HepG2 (cell line): ENCODE results near the gene MEIS1. TPM values are rescaled to one million over a fixed set of nuclear protein-coding genes. Genes with fewer than 3 reads are reported as not detected.

Experiments used
- ATAC-seq: fragments of 200-7000 bp; cut with Tn5 transposase; 3 replicates; pipeline ENCODE4 v1.9.1; 2020; ENCODE audit warnings: mild to moderate bottlenecking, moderate library complexity
- BruUV-seq: library from RNA; stranded (reverse); fragments of 400-500 nt; replicated peaks from 2 replicates; lab custom pipeline; 2021; lab: Mats Ljungman, UMichigan
- CTCF ChIA-PET: fragments of 300-600 bp; formaldehyde crosslinking; extraction: SDS; loops from one replicate; lab custom pipeline; 2021; ENCODE audit warnings: low total read pairs, inconsistent platforms, low intra/inter-chr PET ratio; lab: Yijun Ruan, JAX
- POLR2A ChIA-PET: fragments of 350-600 bp; sonication (Branson Sonifier 250); formaldehyde crosslinking; loops from one replicate; lab custom pipeline; 2020; ENCODE audit warnings: antibody characterized with exemption, inconsistent platforms; lab: Yijun Ruan, JAX
- DNase-seq: peaks from one replicate; pipeline ENCODE4 v3.0.0-alpha.2; 2015; ENCODE audit warnings: low spot score
- FAIRE-seq: peaks from 3 replicates; lab custom pipeline; 2011; peaks lifted over from hg19 to GRCh38; lab: Jason Lieb, UNC
- H2AFZ ChIP-seq: one replicate; pipeline ENCODE4 v1.6.1; 2011; ENCODE audit warnings: low read length, inconsistent platforms
- H3K27ac ChIP-seq: fragments of 300-600 bp; 3 replicates; pipeline ENCODE4 v1.8.0; 2011; ENCODE audit warnings: mixed run types, mild to moderate bottlenecking, mixed read lengths, low read length, inconsistent platforms; ENCODE audit not compliant: insufficient read depth; ENCODE audit errors: extremely low read length
- H3K27me3 ChIP-seq, 2 experiments: fragments of 200-600 bp in 1 of 2; 2 replicates in 1 of 2; 3 replicates in 1 of 2; pipeline versions ENCODE4 v1.6.0 to v1.8.0; 2011; ENCODE audit warnings: low read length in 2 of 2, mild to moderate bottlenecking in 2 of 2, moderate library complexity in 2 of 2, inconsistent platforms in 1 of 2; ENCODE audit not compliant: insufficient read depth in 2 of 2, control insufficient read depth in 1 of 2
- H3K36me3 ChIP-seq, 2 experiments: fragments of 200-600 bp in 1 of 2; replicated peaks in 1 of 2; 2 replicates in 1 of 2; 3 replicates in 1 of 2; pipeline versions ENCODE4 v1.5.1 to v1.8.0; 2011; ENCODE audit warnings: low read length in 2 of 2, inconsistent platforms in 1 of 2; ENCODE audit not compliant: insufficient read depth in 2 of 2, control insufficient read depth in 1 of 2
- H3K4me1 ChIP-seq: 2 replicates; pipeline ENCODE4 v1.5.1; 2012; ENCODE audit warnings: low read length, inconsistent platforms; ENCODE audit not compliant: insufficient read depth
- H3K4me2 ChIP-seq: 2 replicates; pipeline ENCODE4 v1.6.0; 2011; ENCODE audit warnings: low read depth, low read length, inconsistent platforms
- H3K4me3 ChIP-seq, 3 experiments: fragments of 200-600 bp in 1 of 3; sonication (generic), shearing (Covaris generic) in 1 of 3; replicated peaks in 1 of 3; 2 replicates each; pipeline ENCODE4 v1.5.1; 2011 to 2016; ENCODE audit warnings: low read length in 3 of 3, inconsistent platforms in 2 of 3, low read depth in 2 of 3, mild to moderate bottlenecking in 2 of 3, control low read depth in 1 of 3, mixed read lengths in 1 of 3; ENCODE audit not compliant: insufficient read depth in 1 of 3
- H3K79me2 ChIP-seq: one replicate; pipeline ENCODE4 v1.6.1; 2011; ENCODE audit warnings: low read length, inconsistent platforms; ENCODE audit not compliant: insufficient read depth
- H3K9ac ChIP-seq: 2 replicates; pipeline ENCODE4 v1.6.0; 2011; ENCODE audit warnings: mild to moderate bottlenecking, low read depth, low read length, inconsistent platforms; ENCODE audit not compliant: insufficient read depth
- H3K9me3 ChIP-seq: 2 replicates; pipeline ENCODE4 v1.5.1; 2012; ENCODE audit warnings: mild to moderate bottlenecking, low read length
- H4K20me1 ChIP-seq: 2 replicates; pipeline ENCODE4 v1.6.0; 2011; ENCODE audit warnings: inconsistent platforms, mild to moderate bottlenecking, low read length, moderate library complexity; ENCODE audit not compliant: insufficient read depth
- FOSL2 ChIP-seq: sonication (generic); formaldehyde crosslinking; IDR thresholded peaks from 2 replicates; pipeline ENCODE4 v1.4.0; 2020; ENCODE audit warnings: missing genetic modification reagents
- FOXM1 ChIP-seq: sonication (generic); formaldehyde crosslinking; IDR thresholded peaks from 2 replicates; pipeline ENCODE4 v1.5.0; 2020; ENCODE audit warnings: missing genetic modification reagents
- HOXA5 ChIP-seq: sonication (generic); formaldehyde crosslinking; IDR thresholded peaks from 2 replicates; pipeline ENCODE4 v1.4.0; 2020; ENCODE audit warnings: missing genetic modification reagents
- MAFF ChIP-seq: IDR thresholded peaks from 2 replicates; pipeline ENCODE4 v1.6.1; 2011; ENCODE audit warnings: low read depth, low read length, improper control_type of control experiment
- MAFK ChIP-seq, 2 experiments: IDR thresholded peaks in 1 of 2; conservative IDR thresholded peaks in 1 of 2; 2 replicates each; pipeline ENCODE4 v1.6.1; 2011; ENCODE audit warnings: improper control_type of control experiment in 2 of 2, low read length in 2 of 2
- MXD4 ChIP-seq: IDR thresholded peaks from 2 replicates; pipeline ENCODE4 v1.6.1; 2016; ENCODE audit warnings: mild to moderate bottlenecking, missing biosample characterization, missing genetic modification reagents
- NFE2L1 ChIP-seq: sonication (generic); formaldehyde crosslinking; IDR thresholded peaks from 2 replicates; pipeline ENCODE4 v1.4.0; 2020; ENCODE audit warnings: missing genetic modification reagents, mild to moderate bottlenecking, borderline replicate concordance
- PRMT3 ChIP-seq: sonication (generic); formaldehyde crosslinking; IDR thresholded peaks from 2 replicates; pipeline ENCODE4 v1.8.1; 2022; ENCODE audit warnings: low read depth, mild to moderate bottlenecking, moderate library complexity, missing genetic modification reagents, borderline replicate concordance
- SOX6 ChIP-seq, 2 experiments: fragments of 450-650 bp in 1 of 2; sonication (generic) in 1 of 2; formaldehyde crosslinking in 1 of 2; IDR thresholded peaks; 2 replicates each; pipeline versions ENCODE4 v1.4.0 to v1.6.1; 2017 to 2020; ENCODE audit warnings: antibody characterized with exemption in 1 of 2, mild to moderate bottlenecking in 1 of 2, missing genetic modification reagents in 1 of 2
- TAF15 ChIP-seq: fragments of 200-400 bp; formaldehyde crosslinking; IDR thresholded peaks from one replicate; pipeline ENCODE4 v1.6.1; 2018; ENCODE audit warnings: mild to moderate bottlenecking, low read depth, low read length; ENCODE audit not compliant: poor library complexity, severe bottlenecking
- ZMYM3 ChIP-seq: sonication (generic); formaldehyde crosslinking; IDR thresholded peaks from 2 replicates; pipeline ENCODE4 v1.5.1; 2020; ENCODE audit warnings: mild to moderate bottlenecking, missing genetic modification reagents
- ZNF180 ChIP-seq: sonication (generic); formaldehyde crosslinking; IDR thresholded peaks from 2 replicates; pipeline ENCODE4 v1.4.0; 2020; ENCODE audit warnings: low read depth, missing genetic modification reagents, borderline replicate concordance
- ZNF333 ChIP-seq: sonication (generic); formaldehyde crosslinking; IDR thresholded peaks from 2 replicates; pipeline ENCODE4 v1.4.0; 2020; ENCODE audit warnings: mild to moderate bottlenecking, missing genetic modification reagents, borderline replicate concordance
- ZNF33B ChIP-seq: sonication (generic); formaldehyde crosslinking; IDR thresholded peaks from 2 replicates; pipeline ENCODE4 v1.5.1; 2020; ENCODE audit warnings: mild to moderate bottlenecking, missing genetic modification reagents
- ZNF790 ChIP-seq: sonication (generic); formaldehyde crosslinking; IDR thresholded peaks from 2 replicates; pipeline ENCODE4 v1.8.0; 2022; ENCODE audit warnings: missing genetic modification reagents, mild to moderate bottlenecking, borderline replicate concordance
- WGBS: methylation state at CpG from one replicate; pipeline ENCODE4 v1.1.6; 2017; ENCODE audit warnings: low lambda C conversion rate; 5-methylcytosine and 5-hydroxymethylcytosine counted together
- in situ Hi-C: cut with HindIII; loops from 2 replicates; pipeline ENCODE4 v1.10.0; 2017; ENCODE audit warnings: low pct_unique_long_range_greater_than_20kb; ENCODE audit not compliant: extremely low pct_ligation_motif_present
- intact Hi-C: fragments of 100-400 bp; cut with micrococcal nuclease; formaldehyde crosslinking; loops from one replicate; pipeline ENCODE4 v1.10.0; 2022; ENCODE audit not compliant: unreplicated experiment
- polyA plus RNA-seq, 8 experiments: library from polyadenylated mRNA; depleted of rRNA in 3 of 8; stranded (reverse) in 7 of 8; unstranded in 1 of 8; fragments of >200 nt; fragmentation: Illumina TruSeq in 4 of 8; extraction: Trizol in 4 of 8; gene quantifications; 2 replicates each; pipeline versions ENCODE4 v1.2.1 to v1.2.3, GENCODE V29; 2011 to 2016; ENCODE audit warnings: low read depth in 4 of 8, missing spikeins in 1 of 8, mixed read lengths in 1 of 8; ENCODE audit not compliant: insufficient read depth in 1 of 8
- total RNA-seq, 5 experiments: library from RNA; depleted of rRNA; stranded (reverse); fragments of >200 nt; fragmentation: Illumina TruSeq; extraction: Trizol; gene quantifications; 2 replicates each; pipeline ENCODE4 v1.2.3, GENCODE V29; 2016; ENCODE audit warnings: low read depth in 1 of 5
- TF ChIP-seq, protein P1 (sequence below): sonication (generic); formaldehyde crosslinking; IDR thresholded peaks from 2 replicates; pipeline ENCODE4 v1.4.0; 2020; ENCODE audit warnings: missing genetic modification reagents
- TF ChIP-seq, protein P2 (sequence below): sonication (generic); formaldehyde crosslinking; IDR thresholded peaks from 2 replicates; pipeline ENCODE4 v1.4.0; 2020; ENCODE audit warnings: low read depth, mild to moderate bottlenecking, missing genetic modification reagents
- TF ChIP-seq, protein P3 (sequence below): sonication (generic); formaldehyde crosslinking; IDR thresholded peaks from 2 replicates; pipeline ENCODE4 v1.5.1; 2020; ENCODE audit warnings: missing genetic modification reagents, mild to moderate bottlenecking, borderline replicate concordance

MEIS1 gene
- total and polyA plus RNA-seq, 2 of the 13 experiments (the other 11 are each of a cell fraction or from before 2014, with no cell fraction given): 3.8 to 6.0 TPM

DNA sequence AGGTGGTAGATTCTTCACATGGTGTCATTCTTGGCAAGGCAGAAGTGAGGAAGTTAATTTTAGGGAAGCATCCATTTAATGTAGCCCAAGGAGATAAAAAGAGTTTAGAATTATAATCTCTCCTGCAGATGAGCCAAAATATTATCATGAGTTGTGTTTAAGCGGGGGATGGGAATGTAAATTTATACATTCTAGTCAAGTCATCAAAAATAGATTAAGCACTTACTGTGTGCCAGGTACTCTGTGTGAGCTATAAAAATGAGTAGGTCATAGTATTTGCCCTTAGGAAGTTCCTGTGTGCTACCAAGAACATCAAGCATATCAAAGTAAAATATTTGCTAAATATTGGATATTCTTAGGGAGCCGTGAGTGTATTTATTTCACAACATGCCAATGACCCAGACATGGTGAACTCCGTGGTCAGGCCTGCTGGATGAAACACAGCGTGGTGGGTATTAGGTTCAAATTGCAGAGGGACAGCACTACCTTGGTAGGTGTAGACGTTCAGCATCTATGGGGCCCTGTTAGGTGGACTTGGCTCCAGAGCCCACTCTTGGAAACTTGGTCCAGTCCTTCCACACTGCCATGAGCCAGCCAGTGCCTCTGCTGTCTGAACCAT lies 37.4 kb downstream of the MEIS1 start:
- CTCF ChIA-PET: no interaction called here
- no peak for TF ChIP-seq HOXA5
- TF ChIP-seq NFE2L1: no peak
- no peak for TF ChIP-seq PRMT3
- TF ChIP-seq ZNF180 (CRISPR knock-in tag): no peak
- TF ChIP-seq, protein P1, sequence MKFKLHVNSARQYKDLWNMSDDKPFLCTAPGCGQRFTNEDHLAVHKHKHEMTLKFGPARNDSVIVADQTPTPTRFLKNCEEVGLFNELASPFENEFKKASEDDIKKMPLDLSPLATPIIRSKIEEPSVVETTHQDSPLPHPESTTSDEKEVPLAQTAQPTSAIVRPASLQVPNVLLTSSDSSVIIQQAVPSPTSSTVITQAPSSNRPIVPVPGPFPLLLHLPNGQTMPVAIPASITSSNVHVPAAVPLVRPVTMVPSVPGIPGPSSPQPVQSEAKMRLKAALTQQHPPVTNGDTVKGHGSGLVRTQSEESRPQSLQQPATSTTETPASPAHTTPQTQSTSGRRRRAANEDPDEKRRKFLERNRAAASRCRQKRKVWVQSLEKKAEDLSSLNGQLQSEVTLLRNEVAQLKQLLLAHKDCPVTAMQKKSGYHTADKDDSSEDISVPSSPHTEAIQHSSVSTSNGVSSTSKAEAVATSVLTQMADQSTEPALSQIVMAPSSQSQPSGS: no peak
- no peak for TF ChIP-seq ZNF790 (CRISPR knock-in tag)
- TF ChIP-seq, protein P2, sequence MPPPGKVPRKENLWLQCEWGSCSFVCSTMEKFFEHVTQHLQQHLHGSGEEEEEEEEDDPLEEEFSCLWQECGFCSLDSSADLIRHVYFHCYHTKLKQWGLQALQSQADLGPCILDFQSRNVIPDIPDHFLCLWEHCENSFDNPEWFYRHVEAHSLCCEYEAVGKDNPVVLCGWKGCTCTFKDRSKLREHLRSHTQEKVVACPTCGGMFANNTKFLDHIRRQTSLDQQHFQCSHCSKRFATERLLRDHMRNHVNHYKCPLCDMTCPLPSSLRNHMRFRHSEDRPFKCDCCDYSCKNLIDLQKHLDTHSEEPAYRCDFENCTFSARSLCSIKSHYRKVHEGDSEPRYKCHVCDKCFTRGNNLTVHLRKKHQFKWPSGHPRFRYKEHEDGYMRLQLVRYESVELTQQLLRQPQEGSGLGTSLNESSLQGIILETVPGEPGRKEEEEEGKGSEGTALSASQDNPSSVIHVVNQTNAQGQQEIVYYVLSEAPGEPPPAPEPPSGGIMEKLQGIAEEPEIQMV (CRISPR knock-in tag): no peak
- no peak for TF ChIP-seq FOSL2 (CRISPR knock-in tag)
- peak; percentile 57 for TF ChIP-seq MAFF
- no peak for TF ChIP-seq ZMYM3 (CRISPR knock-in tag)
- no peak for TF ChIP-seq MXD4 (CRISPR knock-in tag)
- no peak for TF ChIP-seq SOX6 (IDR thresholded peaks at IDR 0.05)
- TF ChIP-seq SOX6 (CRISPR knock-in tag; IDR thresholded peaks at IDR 0.05): no peak
- TF ChIP-seq, protein P3, sequence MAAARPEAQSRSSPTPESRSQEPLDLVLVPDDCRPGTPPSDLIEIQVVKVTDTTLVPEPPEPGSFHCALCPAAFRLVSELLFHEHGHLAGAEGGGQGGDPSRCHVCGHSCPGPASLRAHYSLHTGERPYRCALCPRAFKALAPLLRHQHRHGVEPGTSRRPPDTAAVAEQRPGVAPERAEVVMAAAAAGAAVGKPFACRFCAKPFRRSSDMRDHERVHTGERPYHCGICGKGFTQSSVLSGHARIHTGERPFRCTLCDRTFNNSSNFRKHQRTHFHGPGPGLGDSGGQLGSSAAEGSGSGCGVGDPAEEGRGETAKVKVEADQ (CRISPR knock-in tag): no peak
- no peak for TF ChIP-seq FOXM1 (CRISPR knock-in tag)
- TF ChIP-seq TAF15: no peak
- no peak for TF ChIP-seq ZNF33B (CRISPR knock-in tag)
- TF ChIP-seq MAFK (conservative IDR thresholded peaks at IDR 0.05 in 1 of 2, IDR thresholded peaks at IDR 0.05 in 1 of 2; ENCODE audit: low read length in 2 of 2): peak; percentile 34 to 71; a peak in 3 of 4 replicates
- no peak for TF ChIP-seq ZNF333 (CRISPR knock-in tag)
- Histone ChIP-seq H3K9me3 (no peaks in the 10 kb centered on the region), H3K36me3 (no peaks in the 10 kb centered on the region), H3K4me3 (no peak overlapping the region), H3K4me1 (no peaks in the 10 kb centered on the region), H2AFZ (no peak overlapping the region), H3K27ac (no peak overlapping the region), H3K79me2 (no peaks in the 10 kb centered on the region), H3K4me2 (no peak overlapping the region), H3K9ac (no peak overlapping the region), H3K27me3 (no peaks in the 10 kb centered on the region), H4K20me1 (no peaks in the 10 kb centered on the region)
- intact Hi-C loops: no loop called here
- FAIRE-seq: no peak
- 82% methylated on average over 5 of the region's 5 CpGs for WGBS
- no TSS peak for BruUV-seq
- no peak for DNase-seq
- no peak for ATAC-seq
- POLR2A ChIA-PET: no interaction called here
- in situ Hi-C loops: no loop called here
